GM19238 (cell line): ENCODE measurements around the gene MRPL51.

ENCODE experiments used
- DNase-seq: peaks from one replicate; pipeline ENCODE4 v3.0.0; 2011; ENCODE audit warnings: low spot score; ENCODE audit not compliant: insufficient read length

Gene MRPL51

DNA sequence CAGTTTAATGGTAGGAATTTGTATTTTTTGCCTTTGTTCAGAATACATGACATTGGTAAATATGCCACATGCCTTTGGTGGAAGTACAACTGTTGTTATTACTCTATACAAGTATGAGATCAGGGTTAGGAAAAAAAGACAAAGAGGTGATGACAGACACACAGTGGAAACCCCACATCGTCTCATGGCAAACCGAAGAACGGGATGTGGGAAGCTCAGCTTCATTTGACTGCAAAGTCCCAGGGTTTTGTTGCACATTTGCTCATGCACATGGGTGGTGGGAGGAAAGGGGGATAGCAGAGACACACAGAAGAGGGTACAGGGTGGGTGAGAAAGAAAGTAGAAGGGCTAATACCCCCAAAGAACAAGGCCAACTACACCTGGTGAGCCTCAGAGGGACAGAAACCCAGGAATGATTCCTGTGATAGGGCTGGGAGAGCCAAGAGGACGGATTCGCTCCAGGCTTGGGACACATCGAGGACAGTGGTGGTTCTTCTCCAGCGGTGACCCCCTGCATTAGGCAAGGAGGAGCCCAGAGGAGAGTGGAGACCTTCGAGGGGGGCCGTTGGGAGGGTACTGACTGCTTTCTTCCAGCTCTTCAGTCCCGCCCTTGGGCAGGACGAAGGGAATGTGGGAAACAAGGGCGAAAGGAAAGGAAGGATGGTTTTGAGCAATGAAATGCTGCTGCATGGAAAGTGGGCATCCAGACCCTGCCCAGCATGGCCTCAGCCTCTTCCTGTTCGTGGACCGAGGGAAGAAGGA is 30.6 kb downstream of the MRPL51 start:
- DNase-seq = no peak

- DNase-seq = peak; percentile 77
Observed at GRCh38 chr12:6461401-6462233, 31.4 kb downstream of the MRPL51 start.

DNA sequence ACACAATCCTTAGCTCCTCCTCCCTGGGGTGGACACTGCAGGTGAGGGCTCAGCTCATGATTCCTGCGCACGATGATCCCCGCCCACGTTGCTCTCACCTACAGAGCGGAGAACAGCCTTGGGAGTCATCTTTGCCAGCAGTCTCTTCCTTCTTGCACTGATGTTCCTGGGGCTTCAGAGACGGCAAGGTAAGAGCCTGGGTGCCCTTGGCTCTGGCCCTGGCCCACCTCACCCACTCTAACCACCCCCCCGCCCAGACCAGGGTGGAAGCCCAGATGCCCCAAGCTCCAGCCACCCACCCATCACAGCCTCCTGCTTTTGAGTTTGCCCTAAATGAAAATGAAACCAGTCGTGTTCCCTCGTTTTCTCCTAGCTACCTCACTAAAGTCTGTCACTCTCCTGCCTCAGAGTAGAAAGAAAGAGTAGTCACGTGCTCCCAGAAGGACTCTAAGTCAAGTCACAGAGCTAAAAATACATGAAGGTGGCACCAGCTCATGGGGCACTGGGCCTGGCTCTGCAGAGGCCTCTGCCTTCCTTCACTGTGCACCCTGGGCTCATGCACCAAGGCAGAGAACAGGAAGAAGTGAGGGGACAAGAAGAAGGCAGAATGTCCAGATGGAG is 32.2 kb downstream of the MRPL51 start:
- no peak for DNase-seq

DNA sequence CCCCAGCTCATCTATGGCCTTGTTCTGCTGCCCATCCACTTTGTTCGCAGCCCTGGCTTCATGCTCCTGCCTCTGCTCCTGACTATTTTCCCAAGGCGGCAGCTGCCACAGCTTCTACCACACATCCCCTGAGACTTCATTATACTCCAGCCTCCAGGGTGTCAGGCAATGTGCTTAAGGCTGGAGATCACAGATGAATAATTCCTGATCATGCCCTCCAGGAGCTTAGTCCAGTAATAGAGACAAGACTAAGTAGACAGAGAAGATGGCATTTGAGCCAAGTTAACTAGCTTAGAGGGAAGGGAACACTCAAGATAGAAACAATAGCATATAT is 34.1 kb downstream of the MRPL51 start:
- DNase-seq = no peak

DNA sequence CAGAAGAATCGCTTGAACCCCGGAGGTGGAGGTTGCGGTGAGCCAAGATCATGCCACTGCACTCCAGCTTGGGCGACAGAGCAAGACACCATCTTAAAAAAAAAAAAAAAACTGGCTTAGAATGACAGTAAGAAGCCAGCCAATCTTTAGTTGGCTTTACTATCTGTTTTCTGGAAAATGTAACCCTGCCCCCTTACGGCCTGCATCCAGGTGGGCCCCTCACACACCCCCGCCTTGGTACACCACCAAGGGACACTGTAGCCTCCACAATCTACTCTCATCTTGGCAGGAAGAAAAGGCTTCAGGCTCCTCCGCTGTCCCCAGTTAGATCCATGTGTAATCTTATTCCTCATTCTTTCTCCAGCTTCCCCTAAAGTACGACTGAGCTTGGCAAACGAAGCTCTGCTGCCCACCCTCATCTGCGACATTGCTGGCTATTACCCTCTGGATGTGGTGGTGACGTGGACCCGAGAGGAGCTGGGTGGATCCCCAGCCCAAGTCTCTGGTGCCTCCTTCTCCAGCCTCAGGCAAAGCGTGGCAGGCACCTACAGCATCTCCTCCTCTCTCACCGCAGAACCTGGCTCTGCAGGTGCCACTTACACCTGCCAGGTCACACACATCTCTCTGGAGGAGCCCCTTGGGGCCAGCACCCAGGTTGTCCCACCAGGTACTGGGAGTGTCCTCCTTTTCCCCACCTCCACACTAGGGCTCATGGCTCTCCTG is 34.6 kb downstream of the MRPL51 start:
- DNase-seq = no peak

- DNase-seq = no peak
Observed at GRCh38 chr12:6457220-6457945, 35.7 kb downstream of the MRPL51 start.

GRCh38 chr12:6452944-6453630 is 40.0 kb downstream of the MRPL51 start:
- no peak for DNase-seq

- no peak for DNase-seq
Observed at GRCh38 chr12:6452245-6452943, 40.7 kb downstream of the MRPL51 start.

- DNase-seq = peak; percentile 73
Observed at GRCh38 chr12:6451348-6452244, 41.5 kb downstream of the MRPL51 start, which contains the start of gene TAPBPL. Gene TAPBPL (plus strand): TSS chr12:6452042. CDS start chr12:6452249, 207 bp downstream.

- DNase-seq = no peak
Observed at GRCh38 chr12:6450869-6451347, 42.2 kb downstream of the MRPL51 start.

- no peak for DNase-seq
Observed at GRCh38 chr12:6450091-6450868, 42.8 kb downstream of the MRPL51 start.

GRCh38 chr12:6444704-6445688 is 48.1 kb downstream of the MRPL51 start, which contains the start of gene CD27:
Gene CD27 (plus strand): TSS chr12:6444955. CDS start chr12:6445096, 141 bp downstream.
- no peak for DNase-seq

GRCh38 chr12:6444031-6444430 is 49.0 kb downstream of the MRPL51 start:
- DNase-seq = no peak

- no peak for DNase-seq
Observed at GRCh38 chr12:6443361-6443983, 49.6 kb downstream of the MRPL51 start.

GRCh38 chr12:6442836-6443235 is 50.2 kb downstream of the MRPL51 start:
- no peak for DNase-seq
